Activated gamma-delta T cell (primary cell): ENCODE results near the gene SHISA6.

ENCODE experiments used
- DNase-seq: peaks from one replicate; lab custom pipeline; 2025; lab: John Stamatoyannopoulos, UW

SHISA6 gene

DNA sequence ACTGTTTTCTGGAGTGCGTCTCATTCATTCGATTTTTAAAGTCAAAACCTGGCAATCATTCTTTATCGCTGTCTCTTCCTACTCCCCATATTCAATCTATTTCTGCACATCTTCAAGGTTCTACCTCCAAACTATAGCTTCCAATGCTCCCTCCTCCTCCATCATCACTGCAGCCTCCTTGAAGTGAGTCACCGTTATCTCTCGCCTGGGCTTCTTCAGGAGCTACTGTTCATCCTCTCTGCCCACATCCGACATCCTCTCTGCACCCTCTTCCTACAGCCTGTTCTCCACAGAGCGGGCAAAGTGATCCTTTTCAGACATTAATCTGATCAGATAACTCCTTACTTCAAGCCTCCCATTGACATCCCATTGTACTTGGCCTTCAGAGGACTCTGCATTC, 213.1 kb downstream of the SHISA6 start:
- DNase-seq: no peak

DNA sequence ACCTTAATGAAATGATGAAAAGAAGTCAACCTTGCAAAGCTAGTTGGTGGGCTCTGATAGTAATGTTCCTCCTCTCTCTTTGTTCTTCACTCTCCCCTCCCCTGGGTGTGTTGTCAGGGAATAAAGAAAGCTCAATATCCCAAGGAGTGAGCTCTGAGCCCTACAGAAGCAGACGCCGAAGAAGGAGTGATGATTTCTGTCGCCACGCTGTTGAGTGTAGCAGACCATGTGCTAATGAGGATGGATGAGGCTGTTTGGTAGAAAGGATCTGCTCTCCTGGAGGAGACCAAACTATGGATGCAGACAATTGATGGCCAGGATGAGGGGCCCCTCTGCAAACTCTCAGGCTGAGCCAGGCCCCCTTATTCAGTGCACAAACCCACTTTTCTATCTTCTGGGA, 217.3 kb downstream of the SHISA6 start:
- DNase-seq: no peak

DNA sequence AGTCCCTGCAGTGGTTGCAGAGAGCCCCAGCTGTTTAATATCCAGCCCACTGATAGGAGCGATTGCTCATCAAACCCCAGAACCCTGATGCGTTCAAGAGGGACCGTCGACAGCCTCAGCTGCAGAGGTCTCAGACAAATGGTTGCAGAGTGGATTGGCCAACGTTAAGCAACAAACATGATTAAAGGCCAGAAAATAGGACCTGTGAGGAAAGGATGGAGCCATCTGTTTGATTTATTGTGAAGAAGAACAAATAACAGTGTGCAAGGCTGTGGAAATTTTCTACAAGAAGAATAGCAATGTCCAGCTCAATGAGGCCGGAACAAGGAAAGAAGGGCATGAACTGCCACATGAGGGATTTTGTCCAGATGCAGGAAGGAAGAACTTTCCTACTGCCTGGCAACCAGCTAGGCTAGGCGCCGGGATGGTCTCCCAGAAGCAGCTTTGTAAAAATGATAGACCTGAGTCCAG, 218.9 kb downstream of the SHISA6 start:
- DNase-seq: no peak

DNA sequence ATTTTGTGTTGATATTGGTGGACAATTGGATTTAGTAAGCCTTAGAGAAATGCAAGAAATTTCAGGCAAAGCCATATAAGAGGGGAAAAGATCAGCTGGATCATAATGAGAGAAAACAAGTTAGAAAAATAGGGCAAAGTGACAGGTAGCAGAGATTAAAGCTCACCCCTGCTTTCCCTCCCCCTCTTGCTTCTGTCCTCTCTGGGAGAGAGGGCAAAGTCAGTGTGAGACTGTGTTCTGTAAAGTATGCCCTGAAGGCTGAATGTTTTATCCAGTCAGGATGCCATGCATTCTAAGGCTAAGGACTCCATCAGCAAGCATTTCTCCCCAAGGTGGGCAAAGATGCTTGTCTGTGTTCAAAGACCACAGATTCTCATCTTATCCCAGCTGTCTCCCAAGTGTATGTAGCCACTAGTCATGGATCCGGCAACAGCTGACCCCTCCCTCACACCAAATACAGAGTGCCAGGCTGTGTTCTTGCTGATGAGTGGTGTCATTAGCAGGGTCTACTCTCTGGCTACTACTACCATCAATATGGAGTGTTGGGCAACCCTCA, 221.1 kb downstream of the SHISA6 start:
- no peak for DNase-seq

DNA sequence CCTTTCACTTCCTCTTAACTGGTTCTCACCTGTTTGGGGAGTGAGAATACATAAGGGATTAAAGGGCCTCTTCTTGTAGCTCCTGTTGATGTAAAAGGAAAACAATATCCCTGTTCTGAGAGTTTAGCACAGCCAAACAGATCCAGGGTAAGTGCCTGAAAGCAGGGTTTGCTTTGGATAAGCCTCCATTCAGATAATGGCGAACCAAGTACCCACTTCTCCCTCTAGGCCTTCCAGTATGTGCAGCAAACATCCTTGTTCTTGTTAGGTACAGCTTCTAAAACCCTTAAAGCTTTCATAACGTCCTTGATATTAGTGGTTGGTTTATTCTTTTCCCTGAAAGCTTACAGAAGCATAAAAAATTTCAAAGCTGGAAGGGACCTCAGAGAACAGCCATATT, 226.6 kb downstream of the SHISA6 start:
- DNase-seq: no peak

DNA sequence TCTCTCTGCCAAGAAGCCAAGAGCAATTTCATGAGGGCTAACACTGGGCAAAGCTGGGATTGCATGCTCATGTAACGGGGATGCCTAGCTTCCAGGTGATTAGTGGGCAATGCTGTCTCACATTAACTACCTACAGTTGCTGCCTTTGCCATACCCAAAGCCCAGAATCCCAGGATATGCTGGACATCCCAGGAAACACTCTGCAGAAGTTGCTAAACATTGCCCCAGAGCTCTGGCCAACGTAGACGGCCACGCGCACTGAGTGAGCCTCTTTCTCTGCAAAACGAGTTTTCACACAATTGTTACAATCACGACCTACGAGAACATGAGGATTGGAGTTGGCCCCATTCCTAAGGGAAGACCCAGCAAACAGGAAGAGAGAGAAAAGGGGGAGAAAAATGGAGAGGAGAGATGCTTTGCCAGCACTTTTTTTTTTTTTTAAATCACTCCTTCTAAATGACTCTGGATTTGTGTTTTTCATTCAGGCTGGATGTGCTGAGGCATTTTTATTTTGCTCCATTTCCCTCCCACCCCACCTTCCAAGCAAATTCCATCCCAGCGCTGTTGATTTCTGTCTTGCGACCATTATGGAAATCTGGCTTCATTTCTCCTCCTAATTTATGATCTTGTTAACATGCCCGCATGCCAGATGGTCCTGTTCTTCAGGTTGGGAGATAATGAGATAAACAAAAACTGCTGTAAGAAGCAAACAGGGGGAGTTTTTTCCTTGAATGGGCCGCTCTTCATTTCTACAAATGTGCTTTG, 244.5 kb downstream of the SHISA6 start:
- no peak for DNase-seq

DNA sequence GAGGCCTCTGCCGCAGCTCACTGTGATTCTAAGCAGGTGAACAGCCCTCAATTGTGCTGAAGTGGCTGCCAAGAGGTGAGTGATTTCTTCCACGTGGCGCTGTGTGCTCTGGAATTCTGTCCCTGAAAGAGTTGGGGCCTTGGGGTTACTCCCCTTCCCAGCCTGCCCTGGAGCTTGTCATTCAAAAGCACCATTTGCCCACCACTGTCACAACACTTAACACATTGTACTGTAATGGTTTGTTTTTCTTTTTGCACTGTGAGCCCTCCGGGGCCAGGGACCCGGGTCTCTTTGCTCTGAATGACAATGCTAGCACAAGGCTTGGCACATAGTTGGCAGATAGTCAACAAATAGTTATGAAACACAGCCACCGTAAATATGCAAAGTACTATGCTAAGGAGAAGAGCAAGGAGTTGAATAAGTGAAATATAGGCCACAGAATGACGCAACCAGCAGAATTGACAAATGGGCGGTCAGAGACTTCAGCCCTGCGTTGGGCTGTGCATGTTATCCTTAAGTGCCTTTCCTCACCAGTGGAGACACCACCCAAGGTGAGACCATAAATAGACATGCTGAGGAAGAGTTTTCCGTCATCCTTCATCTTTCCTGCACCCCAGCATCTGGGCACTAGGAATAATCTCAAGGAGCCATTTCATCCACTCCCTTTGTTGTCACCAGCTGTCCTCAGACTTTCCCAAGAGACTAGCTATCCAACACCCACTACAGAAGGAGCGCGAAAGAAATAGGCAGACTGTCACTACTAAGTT, 245.3 kb downstream of the SHISA6 start:
- no peak for DNase-seq

DNA sequence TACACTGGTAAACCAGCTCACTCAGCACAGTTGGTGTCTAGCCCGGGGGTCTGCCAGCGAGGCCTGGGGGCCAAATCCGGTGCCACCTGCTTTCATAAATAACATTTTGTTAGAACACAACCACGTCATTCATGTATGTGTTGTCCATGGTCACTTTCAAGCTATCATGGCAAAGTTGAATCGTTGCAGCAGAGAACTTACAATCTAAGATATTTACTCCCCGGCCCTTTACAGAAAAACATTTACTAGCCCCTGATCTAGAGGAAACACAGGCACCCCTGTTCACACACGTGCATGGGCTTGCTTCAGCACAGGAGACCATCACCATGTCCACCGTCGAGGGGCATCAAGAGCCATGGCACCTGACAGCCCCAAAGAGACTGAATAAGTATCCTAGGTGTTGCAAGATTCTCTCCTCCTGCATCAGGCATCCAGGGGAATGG, 245.9 kb downstream of the SHISA6 start:
- no peak for DNase-seq

DNA sequence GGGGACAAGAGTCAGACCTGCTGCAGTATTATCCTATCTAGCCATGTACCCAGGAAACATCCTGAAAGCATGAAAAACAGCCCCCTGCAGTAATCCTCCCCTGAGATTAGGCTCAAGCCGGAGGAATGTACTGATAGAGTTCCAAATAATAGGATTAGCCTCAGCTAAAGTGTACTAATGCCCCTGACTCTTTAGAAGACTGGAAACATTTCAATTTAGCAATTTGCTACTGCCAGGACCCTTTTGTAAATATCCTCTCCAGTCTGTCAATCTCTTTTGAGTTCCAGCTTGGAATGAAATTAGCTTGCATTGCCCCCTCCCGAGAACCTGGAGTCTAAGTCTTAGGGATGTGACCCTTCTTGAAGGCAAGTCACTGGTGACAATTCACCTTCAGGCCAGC, 246.5 kb downstream of the SHISA6 start:
- DNase-seq: no peak

DNA sequence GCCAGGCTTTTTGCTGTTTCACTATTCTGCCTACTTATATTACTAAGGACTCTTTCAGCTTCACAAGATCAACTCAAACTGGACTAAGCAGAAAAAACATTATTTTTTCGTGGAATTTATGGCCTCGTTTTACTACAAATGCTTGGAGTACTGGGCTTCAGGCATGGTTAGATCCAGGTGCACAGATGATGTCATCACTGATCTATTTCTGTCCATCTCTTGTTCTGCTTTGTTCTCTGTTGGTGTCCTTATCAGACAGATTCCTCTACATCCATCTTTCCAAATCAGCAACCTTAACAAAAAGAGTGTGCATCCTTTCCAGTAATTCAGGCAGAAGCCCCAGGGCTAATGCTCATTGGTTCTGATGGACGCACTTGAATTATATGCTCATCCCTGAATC, 247.4 kb downstream of the SHISA6 start:
- no peak for DNase-seq

DNA sequence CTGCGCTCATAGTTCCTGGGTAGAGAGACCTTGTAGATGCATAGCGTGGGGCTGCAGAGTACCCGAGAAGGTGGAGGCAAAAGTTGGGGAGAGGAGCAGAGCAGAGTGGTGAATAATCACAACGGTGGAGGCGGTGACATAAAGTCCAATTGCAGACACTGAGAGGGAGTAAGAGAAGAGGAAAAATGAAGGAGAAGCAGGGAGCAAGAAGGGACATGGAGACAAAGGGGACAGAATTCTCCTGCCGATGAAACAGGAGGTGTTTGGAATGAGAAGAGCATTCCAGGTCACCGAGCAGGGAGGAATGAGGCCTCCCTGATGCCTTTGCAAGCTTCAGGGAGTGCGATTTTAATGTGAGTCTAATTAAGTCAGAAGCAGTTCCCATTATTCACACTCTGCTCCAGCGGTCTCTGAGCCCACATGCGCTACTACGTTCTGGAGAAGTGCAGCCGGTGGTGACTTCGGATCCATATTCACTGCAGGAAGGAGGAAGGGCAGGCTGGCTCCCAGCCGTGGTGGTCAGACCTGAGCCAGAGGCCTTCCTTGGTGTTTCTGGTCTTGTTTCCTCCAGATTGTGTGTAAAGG, 249.2 kb downstream of the SHISA6 start:
- DNase-seq: no peak

DNA sequence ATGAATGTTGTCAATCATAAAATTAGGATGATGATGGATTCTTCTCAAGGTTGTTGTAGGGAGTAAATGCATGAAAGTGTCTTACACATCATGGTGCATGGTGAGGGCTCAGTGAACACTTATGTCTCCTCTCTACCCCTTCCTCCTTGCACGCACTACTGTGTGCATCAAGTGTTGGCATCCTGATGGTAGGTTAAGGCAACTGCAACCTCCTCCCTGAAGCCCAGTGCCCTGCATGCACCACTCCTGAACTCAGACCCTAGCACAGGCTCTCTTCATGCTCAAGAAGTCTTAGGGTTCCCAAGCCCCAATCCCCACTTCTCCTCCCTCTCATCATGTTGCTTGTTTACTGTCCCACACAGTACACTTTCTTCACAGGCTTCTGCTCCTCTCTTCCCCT, 251.5 kb downstream of the SHISA6 start:
- DNase-seq: no peak

DNA sequence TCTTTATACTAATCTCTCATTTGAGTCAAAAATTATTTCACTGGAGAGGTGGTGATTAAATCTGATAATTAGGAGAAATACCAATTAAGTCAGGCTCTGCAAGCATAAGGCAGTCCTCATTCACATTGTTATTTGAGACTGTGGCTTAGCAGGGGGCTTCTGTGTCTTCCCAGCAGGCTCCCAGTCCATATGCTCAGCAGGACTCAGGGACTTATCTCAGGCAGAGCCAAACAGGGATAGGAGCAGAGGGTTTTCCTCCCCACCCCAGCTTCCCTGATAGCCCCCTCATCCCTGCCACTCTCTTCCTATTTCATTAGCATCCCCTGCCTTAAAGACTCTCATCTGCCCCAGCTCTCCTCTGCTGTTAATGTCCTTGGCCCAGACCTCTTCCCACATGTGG, 252.9 kb downstream of the SHISA6 start:
- no peak for DNase-seq

DNA sequence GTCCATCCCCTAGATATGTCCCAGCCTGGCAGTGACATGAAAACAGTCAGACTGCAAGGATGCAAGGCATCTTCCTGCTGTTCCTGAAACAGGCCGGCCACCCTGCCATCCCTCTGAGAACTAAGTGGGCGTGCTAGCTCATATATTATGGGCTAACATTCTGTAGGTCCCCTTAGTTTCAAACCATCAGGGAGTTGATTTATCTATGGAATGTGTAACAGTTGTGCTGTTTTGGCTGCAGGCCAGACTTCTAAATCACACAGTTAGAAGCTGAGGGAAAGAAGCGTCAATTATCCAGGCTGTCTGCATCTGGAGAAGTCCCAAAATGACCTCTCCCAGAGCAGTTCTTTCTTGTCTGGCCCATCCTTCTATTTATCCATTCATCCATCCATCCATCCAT, 254.6 kb downstream of the SHISA6 start:
- DNase-seq: no peak

DNA sequence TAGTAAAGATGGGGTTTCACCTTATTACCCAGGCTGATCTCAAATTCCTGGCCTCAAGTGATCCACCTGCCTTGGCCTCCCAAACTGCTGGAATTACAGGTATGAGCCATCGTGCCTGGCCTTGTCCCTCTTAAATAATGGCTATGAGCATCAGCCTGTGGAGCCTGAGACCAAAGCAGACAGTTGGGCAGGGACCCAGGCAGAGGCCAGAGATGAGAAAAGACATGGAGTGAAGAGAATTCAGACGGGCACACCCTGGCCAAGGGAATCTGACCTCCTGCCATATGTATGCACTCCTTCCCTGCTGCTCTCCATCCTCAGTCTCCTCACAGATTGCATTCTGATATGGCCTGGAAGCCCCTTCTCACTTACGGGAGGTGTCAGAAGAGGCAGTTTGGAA, 258.9 kb downstream of the SHISA6 start:
- DNase-seq: no peak

DNA sequence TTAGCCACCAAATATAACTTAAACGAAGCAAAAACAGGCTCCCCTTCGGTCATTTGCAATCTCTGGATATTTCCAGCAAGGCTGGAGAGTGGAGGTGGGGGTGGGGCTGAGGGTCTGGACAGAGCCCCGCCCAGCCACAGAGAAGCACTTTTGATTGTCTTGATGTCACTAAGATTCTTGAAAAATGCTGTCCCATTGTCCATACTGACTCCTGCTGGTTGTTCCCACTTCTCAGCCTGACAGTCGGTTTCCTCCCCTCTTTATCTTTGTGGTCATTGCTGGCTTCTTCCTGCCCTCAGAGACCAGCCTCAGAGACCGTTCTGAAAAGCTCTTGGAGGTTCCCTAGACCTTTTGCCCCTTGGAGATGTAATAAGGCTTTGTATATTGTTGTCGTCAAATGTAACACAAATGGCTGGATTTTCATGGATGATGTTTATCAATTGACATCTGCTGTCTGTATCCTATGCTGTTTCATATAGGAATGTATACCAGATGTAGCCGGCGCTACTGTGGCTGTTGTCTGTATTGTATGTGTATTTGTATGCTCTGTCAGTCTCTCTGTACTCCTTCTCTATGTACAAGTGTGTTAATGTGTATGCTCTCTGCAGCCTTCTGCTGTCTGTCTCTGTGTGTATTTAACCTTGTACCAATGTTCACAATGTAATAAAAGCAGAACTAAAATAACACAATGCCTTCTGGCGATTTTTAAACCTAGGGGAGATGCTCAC, 262.5 kb downstream of the SHISA6 start:
- DNase-seq: no peak

DNA sequence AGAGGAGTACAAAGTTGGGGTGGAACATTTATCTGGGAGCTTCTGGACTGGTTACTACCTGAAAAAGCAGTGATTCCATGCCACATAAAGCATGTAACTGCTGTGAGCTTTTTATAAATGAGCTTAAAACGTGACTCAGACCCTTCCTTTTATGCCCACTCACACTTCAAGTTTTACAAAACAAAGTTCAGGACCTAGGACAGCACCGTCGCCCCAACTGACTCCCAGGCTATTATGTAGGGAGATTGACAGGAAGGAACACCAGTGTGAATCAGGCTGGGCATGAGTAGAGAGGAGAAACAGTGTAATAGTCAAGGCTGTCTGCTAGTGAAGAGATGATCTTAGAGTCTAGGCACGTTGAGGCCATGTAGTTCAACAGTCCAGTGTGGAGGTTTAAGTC, 265.6 kb downstream of the SHISA6 start:
- no peak for DNase-seq

DNA sequence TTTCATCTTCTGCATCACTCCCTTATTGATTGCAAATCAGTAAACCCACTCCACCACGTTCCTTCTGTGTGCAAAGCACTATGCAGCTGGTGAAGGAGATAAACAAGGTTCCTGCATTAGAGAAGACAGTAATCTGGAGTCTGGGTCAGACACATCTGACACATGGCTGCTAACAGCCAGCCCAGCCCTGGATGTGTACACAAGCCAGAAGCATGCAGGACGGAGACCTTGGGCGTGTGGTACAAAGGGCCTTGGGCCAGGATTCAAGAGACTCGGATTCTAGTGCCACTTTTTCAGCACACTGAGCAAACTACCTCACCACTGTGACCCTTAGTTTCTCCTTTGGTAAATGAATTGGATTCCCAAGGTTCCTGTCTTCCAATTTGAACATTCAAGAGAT, 270.7 kb downstream of the SHISA6 start:
- no peak for DNase-seq

DNA sequence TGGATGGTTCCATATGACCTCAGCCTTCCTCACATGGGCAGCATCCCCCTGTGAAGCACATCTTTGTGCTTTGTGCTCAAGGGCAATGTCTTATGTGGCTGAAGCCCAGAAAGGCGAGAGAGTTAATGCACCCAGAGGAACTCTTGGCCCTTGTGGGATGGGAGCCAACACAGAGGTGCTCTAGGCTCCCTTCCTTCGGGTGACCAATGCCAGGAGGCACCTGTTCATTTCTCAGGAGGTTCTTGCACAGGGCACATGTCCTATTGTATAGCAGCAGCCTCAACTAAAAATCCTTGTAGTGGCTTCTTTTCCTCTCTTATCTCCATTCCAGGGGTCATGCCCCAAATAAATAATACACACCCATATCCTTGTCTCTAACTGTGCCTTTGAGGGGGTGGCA, 273.6 kb downstream of the SHISA6 start:
- no peak for DNase-seq

DNA sequence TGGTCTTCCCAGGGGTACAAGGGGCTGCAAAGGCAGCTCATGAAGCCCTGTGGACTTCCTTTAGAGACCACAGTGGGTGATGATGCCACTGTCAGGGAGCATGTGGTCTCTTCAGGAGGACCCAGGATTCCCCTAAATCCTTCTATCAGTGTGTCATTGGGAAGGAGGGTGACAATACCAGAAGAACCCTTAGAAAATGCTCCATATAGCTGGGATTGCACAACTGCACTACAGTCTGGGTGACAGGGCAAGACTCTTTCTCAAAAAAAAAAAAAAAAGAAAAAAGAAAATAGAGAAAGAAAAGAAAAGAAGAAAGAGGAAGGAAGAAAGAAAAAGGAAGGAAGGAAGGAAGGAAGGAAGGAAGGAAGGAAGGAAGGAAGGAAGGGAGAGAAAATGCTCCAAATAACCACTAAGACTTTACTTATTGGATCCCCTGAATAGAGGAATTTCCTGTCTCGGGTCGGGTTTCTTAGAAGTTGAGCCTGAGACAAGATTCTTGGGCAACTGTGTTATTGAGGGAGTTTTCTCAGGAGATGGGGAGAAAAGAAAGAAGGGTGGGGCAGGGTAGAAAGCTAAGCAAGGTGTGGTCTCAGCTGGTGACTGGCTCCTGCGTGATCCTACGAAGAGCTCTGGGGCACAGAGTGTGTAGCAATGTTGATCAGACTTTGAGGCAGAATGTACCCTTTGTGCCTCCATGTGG, 274.1 kb downstream of the SHISA6 start:
- no peak for DNase-seq

DNA sequence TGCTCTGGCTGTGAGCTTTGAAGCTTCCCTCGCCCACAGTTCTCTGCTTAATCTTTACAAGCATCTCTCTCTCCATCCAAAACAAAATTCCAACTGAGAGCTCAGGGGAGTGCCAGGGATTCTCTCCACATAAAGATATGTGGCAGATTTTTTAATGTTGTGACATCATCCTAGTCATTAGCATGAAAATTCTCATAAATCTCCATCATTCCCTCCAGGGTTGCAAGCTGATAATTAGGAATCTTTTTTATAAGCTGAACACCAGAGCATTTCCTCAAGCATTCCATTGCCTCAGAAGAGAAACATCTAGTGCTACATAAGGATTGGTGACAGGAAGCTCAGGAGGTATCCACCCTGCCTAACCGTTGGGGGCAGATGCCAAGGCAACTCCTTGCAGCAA, 274.9 kb downstream of the SHISA6 start:
- no peak for DNase-seq
